GM19438 (cell line): Measurements from ENCODE around the gene RRP36.

Experiments used
- ATAC-seq: cut with Tn5 transposase; IDR thresholded peaks from one replicate; pipeline ENCODE4 v1.9.1; 2021; ENCODE audit warnings: low read depth; ENCODE audit not compliant: unreplicated experiment

RRP36 gene

GRCh38 chr6:43060755-43061633 is 39.6 kb downstream of the RRP36 start:
- no peak for ATAC-seq

- no peak for ATAC-seq
Observed at GRCh38 chr6:43061861-43062260, 40.4 kb downstream of the RRP36 start.

GRCh38 chr6:43062818-43063217 is 41.4 kb downstream of the RRP36 start:
- ATAC-seq: no peak

GRCh38 chr6:43070028-43070632 is 48.7 kb downstream of the RRP36 start:
- no peak for ATAC-seq

GRCh38 chr6:43074847-43075669 is 53.6 kb downstream of the RRP36 start:
- no peak for ATAC-seq

- no peak for ATAC-seq
Observed at GRCh38 chr6:43075670-43076463, 54.4 kb downstream of the RRP36 start, which contains the start of gene PTK7. TSS of gene PTK7 (plus strand) at chr6:43076314. CDS start at chr6:43076489, 175 bp downstream.

GRCh38 chr6:43076464-43077332 is 55.3 kb downstream of the RRP36 start:
- ATAC-seq: no peak

- ATAC-seq: no peak
Observed at GRCh38 chr6:43077333-43077809, 55.9 kb downstream of the RRP36 start.

GRCh38 chr6:43077981-43078511 is 56.6 kb downstream of the RRP36 start:
- no peak for ATAC-seq

- no peak for ATAC-seq
Observed at GRCh38 chr6:43078691-43079090, 57.3 kb downstream of the RRP36 start.
